DOHH2 (cell line): ENCODE measurements around the gene TULP1.

Experiments
- EZH2phosphoT487 ChIP-seq: fragments of 200-600 bp; sonication (generic); IDR thresholded peaks from 2 replicates; pipeline ENCODE4 v1.6.1; 2017; ENCODE audit warnings: borderline replicate concordance, mild to moderate bottlenecking, antibody characterized with exemption, low read length, moderate library complexity, mixed read lengths
- TF ChIP-seq, protein P1 (sequence below): fragments of 200-600 bp; sonication (generic); IDR thresholded peaks from one replicate; pipeline ENCODE4 v1.5.1; 2014; ENCODE audit warnings: antibody characterized with exemption, mild to moderate bottlenecking, low read depth, low read length; ENCODE audit not compliant: poor library complexity, severe bottlenecking

GRCh38 chr6:35503534-35503933 is 9.2 kb downstream of the TULP1 start:
- TF ChIP-seq, protein P1, sequence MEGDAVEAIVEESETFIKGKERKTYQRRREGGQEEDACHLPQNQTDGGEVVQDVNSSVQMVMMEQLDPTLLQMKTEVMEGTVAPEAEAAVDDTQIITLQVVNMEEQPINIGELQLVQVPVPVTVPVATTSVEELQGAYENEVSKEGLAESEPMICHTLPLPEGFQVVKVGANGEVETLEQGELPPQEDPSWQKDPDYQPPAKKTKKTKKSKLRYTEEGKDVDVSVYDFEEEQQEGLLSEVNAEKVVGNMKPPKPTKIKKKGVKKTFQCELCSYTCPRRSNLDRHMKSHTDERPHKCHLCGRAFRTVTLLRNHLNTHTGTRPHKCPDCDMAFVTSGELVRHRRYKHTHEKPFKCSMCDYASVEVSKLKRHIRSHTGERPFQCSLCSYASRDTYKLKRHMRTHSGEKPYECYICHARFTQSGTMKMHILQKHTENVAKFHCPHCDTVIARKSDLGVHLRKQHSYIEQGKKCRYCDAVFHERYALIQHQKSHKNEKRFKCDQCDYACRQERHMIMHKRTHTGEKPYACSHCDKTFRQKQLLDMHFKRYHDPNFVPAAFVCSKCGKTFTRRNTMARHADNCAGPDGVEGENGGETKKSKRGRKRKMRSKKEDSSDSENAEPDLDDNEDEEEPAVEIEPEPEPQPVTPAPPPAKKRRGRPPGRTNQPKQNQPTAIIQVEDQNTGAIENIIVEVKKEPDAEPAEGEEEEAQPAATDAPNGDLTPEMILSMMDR: no peak
- TF ChIP-seq EZH2phosphoT487: no peak
